ENCODE measurements around the gene LY6G6C. TPM values are rescaled to one million over a fixed set of nuclear protein-coding genes. Genes with fewer than 3 reads are reported as not detected.

LY6G6C gene
- total and polyA plus RNA-seq, 2 of the 13 experiments (the other 11 are each of a cell fraction or from before 2014, with no cell fraction given), result 0.15 TPM; not detected in 1

GRCh38 chr6:31729515-31729978 lies 8.0 kb upstream of the LY6G6C start (continued):
- TF ChIP-seq HMGXB3 (CRISPR knock-in tag; IDR thresholded peaks at IDR 0.05; ENCODE audit: borderline replicate concordance) (peak; percentile 64; the same call in 1 of the 2 replicates), ELF1 (CRISPR knock-in tag; IDR thresholded peaks at IDR 0.05) (peak; percentile 58), FOXA1 (IDR thresholded peaks at IDR 0.05) (no peak), FOXA1 (CRISPR knock-in tag; IDR thresholded peaks at IDR 0.05) (no peak; the same call in 1 of the 2 replicates), ZNF281 (CRISPR knock-in tag; IDR thresholded peaks at IDR 0.05; ENCODE audit: borderline replicate concordance) (peak; percentile 61; the same call in 1 of the 2 replicates), ZNF407 (CRISPR knock-in tag; IDR thresholded peaks at IDR 0.05; ENCODE audit: not compliant biosample characterization) (no peak), CREB1 (IDR thresholded peaks at IDR 0.05) (no peak), CREB1 (CRISPR knock-in tag; IDR thresholded peaks at IDR 0.05) (no peak), ZNF782 (CRISPR knock-in tag; IDR thresholded peaks at IDR 0.05; ENCODE audit: borderline replicate concordance) (no peak), FOXO4 (CRISPR knock-in tag; conservative IDR thresholded peaks at IDR 0.05) (no peak), SMARCC2 (IDR thresholded peaks at IDR 0.05) (no peak), ZNF251 (CRISPR knock-in tag; IDR thresholded peaks at IDR 0.05) (no peak)

All from HepG2 (cell line).